Endothelial cell of umbilical vein (primary cell): ENCODE results near the gene NPVF. TPM values are rescaled to one million over a fixed set of nuclear protein-coding genes. Genes with fewer than 3 reads are reported as not detected.

Experiments
- BruUV-seq: library from RNA; stranded (reverse); fragments of 400-500 nt; replicated peaks from 2 replicates; lab custom pipeline; 2021; lab: Mats Ljungman, UMichigan
- CTCF ChIA-PET: fragments of 300-600, 350-600 bp; sonication (Branson Sonifier 250); formaldehyde crosslinking; loops from one replicate; lab custom pipeline; 2021; ENCODE audit warnings: antibody characterized with exemption, inconsistent platforms; lab: Charles Lee
- POLR2A ChIA-PET: fragments of 300-600, 350-600 bp; sonication (Branson Sonifier 250); formaldehyde crosslinking; loops from one replicate; lab custom pipeline; 2021; ENCODE audit warnings: antibody characterized with exemption, inconsistent platforms; lab: Charles Lee
- DNase-seq: peaks from one replicate; pipeline ENCODE4 v3.0.0-alpha.2; 2011; ENCODE audit warnings: low read depth, low spot score
- FAIRE-seq: peaks from 2 replicates; lab custom pipeline; 2011; peaks lifted over from hg19 to GRCh38; lab: Jason Lieb, UNC
- H2AFZ ChIP-seq: 2 replicates; pipeline ENCODE4 v1.6.0; 2012; ENCODE audit warnings: low read depth, low read length, control low read depth, inconsistent platforms
- H3K27ac ChIP-seq: 2 replicates; pipeline ENCODE4 v1.5.1; 2011; ENCODE audit warnings: low read depth, mild to moderate bottlenecking, control low read depth, low read length, moderate library complexity; ENCODE audit not compliant: insufficient read depth
- H3K27me3 ChIP-seq, 2 experiments: 2 replicates each; pipeline versions ENCODE4 v1.6.0 to v1.6.1; 2011; ENCODE audit warnings: low read length in 2 of 2, mixed read lengths in 1 of 2; ENCODE audit not compliant: control insufficient read depth in 2 of 2, insufficient read depth in 2 of 2
- H3K36me3 ChIP-seq, 2 experiments: 2 replicates in 1 of 2; 3 replicates in 1 of 2; pipeline ENCODE4 v1.5.1; 2011; ENCODE audit warnings: low read length in 2 of 2, mild to moderate bottlenecking in 1 of 2, moderate library complexity in 1 of 2; ENCODE audit not compliant: control insufficient read depth in 2 of 2, insufficient read depth in 2 of 2; ENCODE audit errors: extremely low read depth in 1 of 2
- H3K4me1 ChIP-seq: 3 replicates; pipeline ENCODE4 v1.5.1; 2011; ENCODE audit warnings: mild to moderate bottlenecking, low read length; ENCODE audit not compliant: control insufficient read depth, insufficient read depth; ENCODE audit errors: extremely low read depth
- H3K4me2 ChIP-seq: 2 replicates; pipeline ENCODE4 v1.6.1; 2011; ENCODE audit warnings: low read length, control low read depth, mixed read lengths; ENCODE audit not compliant: insufficient read depth
- H3K4me3 ChIP-seq, 3 experiments: fragments of 200-600 bp in 1 of 3; sonication (generic), shearing (Covaris generic) in 1 of 3; replicated peaks in 1 of 3; 2 replicates each; pipeline ENCODE4 v1.5.1; 2011 to 2016; ENCODE audit warnings: control low read depth in 3 of 3, low read length in 3 of 3, mild to moderate bottlenecking in 2 of 3, inconsistent platforms in 1 of 3, low read depth in 1 of 3, moderate library complexity in 1 of 3; ENCODE audit not compliant: insufficient read depth in 1 of 3
- H3K79me2 ChIP-seq: 2 replicates; pipeline ENCODE4 v1.6.0; 2012; ENCODE audit warnings: low read length, inconsistent platforms; ENCODE audit not compliant: control insufficient read depth, insufficient read depth
- H3K9ac ChIP-seq: replicated peaks from 2 replicates; pipeline ENCODE3; 2011; ENCODE audit warnings: low read length, control low read depth; ENCODE audit not compliant: insufficient read depth; ENCODE audit errors: extremely low read depth
- H3K9me1 ChIP-seq: replicated peaks from 3 replicates; pipeline ENCODE4 v1.6.0; 2011; ENCODE audit warnings: mild to moderate bottlenecking, low read length; ENCODE audit not compliant: control insufficient read depth, insufficient read depth; ENCODE audit errors: extremely low read depth
- H3K9me3 ChIP-seq: replicated peaks from 2 replicates; pipeline ENCODE4 v1.5.1; 2012; ENCODE audit warnings: low read length, inconsistent platforms; ENCODE audit not compliant: control insufficient read depth, insufficient read depth
- H4K20me1 ChIP-seq: replicated peaks from 2 replicates; pipeline ENCODE3; 2011; ENCODE audit warnings: mild to moderate bottlenecking, low read length; ENCODE audit not compliant: control insufficient read depth, insufficient read depth; ENCODE audit errors: extremely low read depth
- EZH2 ChIP-seq: IDR thresholded peaks from 2 replicates; pipeline ENCODE4 v1.6.1; 2012; ENCODE audit warnings: borderline replicate concordance, low read depth, mild to moderate bottlenecking, moderate library complexity, low read length, inconsistent platforms; ENCODE audit not compliant: severe bottlenecking
- dilution Hi-C: fragments of 300-500 bp; cut with MboI; formaldehyde crosslinking; loops from one replicate; pipeline ENCODE4 v1.15.0; 2019; ENCODE audit warnings: low sequenced_read_pairs; ENCODE audit not compliant: extremely low pct_ligation_motif_present
- intact Hi-C: fragments of 100-400 bp; cut with micrococcal nuclease; formaldehyde crosslinking; loops from one replicate; pipeline ENCODE4 v1.10.0; 2022
- polyA plus RNA-seq, 4 experiments: library from polyadenylated mRNA; depleted of rRNA in 3 of 4; stranded (reverse) in 3 of 4; unstranded in 1 of 4; fragments of >200 nt; gene quantifications; 2 replicates each; pipeline versions ENCODE4 v1.2.1 to v1.2.3, GENCODE V29; 2011 to 2012; ENCODE audit warnings: missing spikeins in 1 of 4
- small RNA-seq: library from RNA; depleted of rRNA; stranded (forward); fragments of <200 nt; gene quantifications from one replicate; pipeline ENCODE3, GENCODE V24; 2012; ENCODE audit warnings: low replicate concordance, low read depth; ENCODE audit not compliant: insufficient read depth, insufficient read length
- total RNA-seq: library from RNA; stranded (reverse); gene quantifications from 2 replicates; pipeline ENCODE4 v1.2.3, GENCODE V29; 2021

NPVF gene
- total and polyA plus RNA-seq, 2 donors (not counting 3 experiments of a cell fraction or from before 2014, with no cell fraction given): not detected

GRCh38 chr7:25179325-25179724, 49.0 kb downstream of the NPVF start:
- H3K9me3 ChIP-seq: no peaks in the 10 kb centered on the region
- BruUV-seq: TSS peak; percentile 38
- no peak for TF ChIP-seq EZH2
- H4K20me1 ChIP-seq: no peaks in the 10 kb centered on the region
- CTCF ChIA-PET: interaction anchor here (0.6 to 1.5 kb wide), 5 partner anchors 19 to 63 kb away, joined by 3 to 10 read pairs (median 3); partner anchors contain the start of gene CYCS
- no peaks in the 10 kb centered on the region for H3K9me1 ChIP-seq
- intact Hi-C loops: no loop called here
- H3K27me3 ChIP-seq: peaks cover 1 to 5% of the 10 kb centered on the region in 2 experiments
- FAIRE-seq (no peak), DNase-seq (no peak)
- dilution Hi-C loops: no loop called here
- H3K36me3 ChIP-seq: no peaks in the 10 kb centered on the region
- H3K9ac ChIP-seq: peak overlapping the region; percentile 68
- peak overlapping the region; percentile 75 for H3K4me2 ChIP-seq
- peak overlapping the region; percentile 46 to 62 (median 56) for H3K4me3 ChIP-seq
- POLR2A ChIA-PET: interaction anchor here (0.6 to 1.5 kb wide), 2 partner anchors 54 to 90 kb away, joined by 3 to 4 read pairs; no protein-coding TSS in a partner anchor
- peak overlapping the region; percentile 95 for H2AFZ ChIP-seq
- no peak overlapping the region for H3K27ac ChIP-seq
- peaks cover 8% of the 10 kb centered on the region for H3K4me1 ChIP-seq
- H3K79me2 ChIP-seq: no peaks in the 10 kb centered on the region

Small RNAs within 50 kb of the gene (small RNA-seq; reads per million reads assigned to genes)
- gene RF00012: not detected

Other genes starting within 250 kb of the NPVF start
- 27.1 and 31.3 TPM in 2 replicates for gene OSBPL3, start 248.3 kb downstream of the NPVF start, total RNA-seq
- 3.6 and 7.5 TPM in 2 replicates for gene OSBPL3, start 248.3 kb downstream of the NPVF start, polyA plus RNA-seq
- gene CYCS, start 103.2 kb downstream of the NPVF start, total RNA-seq: 134 and 143 TPM in 2 replicates
- gene CYCS, start 103.2 kb downstream of the NPVF start, polyA plus RNA-seq: 12.3 and 21.4 TPM in 2 replicates